ENCODE results near the gene TYROBP. TPM values are rescaled to one million over a fixed set of nuclear protein-coding genes. Genes with fewer than 3 reads are reported as not detected.

The TYROBP gene
- total RNA-seq, 1 donor from 2014 or later = 68.5 TPM

DNA sequence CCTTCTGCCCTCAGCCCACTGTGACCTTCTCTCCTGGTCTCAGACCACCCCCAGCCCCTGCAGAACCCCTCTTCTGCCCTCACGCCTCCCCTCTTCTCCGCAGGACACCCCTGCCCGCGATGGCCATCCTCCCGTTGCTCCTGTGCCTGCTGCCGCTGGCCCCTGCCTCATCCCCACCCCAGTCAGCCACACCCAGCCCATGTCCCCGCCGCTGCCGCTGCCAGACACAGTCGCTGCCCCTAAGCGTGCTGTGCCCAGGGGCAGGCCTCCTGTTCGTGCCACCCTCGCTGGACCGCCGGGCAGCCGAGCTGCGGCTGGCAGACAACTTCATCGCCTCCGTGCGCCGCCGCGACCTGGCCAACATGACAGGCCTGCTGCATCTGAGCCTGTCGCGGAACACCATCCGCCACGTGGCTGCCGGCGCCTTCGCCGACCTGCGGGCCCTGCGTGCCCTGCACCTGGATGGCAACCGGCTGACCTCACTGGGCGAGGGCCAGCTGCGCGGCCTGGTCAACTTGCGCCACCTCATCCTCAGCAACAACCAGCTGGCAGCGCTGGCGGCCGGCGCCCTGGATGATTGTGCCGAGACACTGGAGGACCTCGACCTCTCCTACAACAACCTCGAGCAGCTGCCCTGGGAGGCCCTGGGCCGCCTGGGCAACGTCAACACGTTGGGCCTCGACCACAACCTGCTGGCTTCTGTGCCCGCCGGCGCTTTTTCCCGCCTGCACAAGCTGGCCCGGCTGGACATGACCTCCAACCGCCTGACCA, 31.4 kb upstream of the TYROBP start:
- Histone ChIP-seq H3K9me3 (no peaks in the 10 kb centered on the region), H3K27ac (no peak overlapping the region), H3K36me3 (no peaks in the 10 kb centered on the region), H3K4me3 (no peak overlapping the region), H3K27me3 (no peaks in the 10 kb centered on the region), H3K4me1 (peaks cover 25% of the 10 kb centered on the region)
- no peak for DNase-seq (ENCODE audit: extremely low spot score in 2 of 2)
- TF ChIP-seq CTCF (IDR thresholded peaks at IDR 0.05) (no peak), POLR2AphosphoS5 (IDR thresholded peaks at IDR 0.05; ENCODE audit: insufficient read depth in 1 of 2, low read depth in 1 of 2) (no peak)
- intact Hi-C loops (cut with DNase I) = loop anchor here (10.0 kb wide), 2 partner anchors 165 to 225 kb away; partner anchors contain the start of genes ARHGAP33 and KMT2B

DNA sequence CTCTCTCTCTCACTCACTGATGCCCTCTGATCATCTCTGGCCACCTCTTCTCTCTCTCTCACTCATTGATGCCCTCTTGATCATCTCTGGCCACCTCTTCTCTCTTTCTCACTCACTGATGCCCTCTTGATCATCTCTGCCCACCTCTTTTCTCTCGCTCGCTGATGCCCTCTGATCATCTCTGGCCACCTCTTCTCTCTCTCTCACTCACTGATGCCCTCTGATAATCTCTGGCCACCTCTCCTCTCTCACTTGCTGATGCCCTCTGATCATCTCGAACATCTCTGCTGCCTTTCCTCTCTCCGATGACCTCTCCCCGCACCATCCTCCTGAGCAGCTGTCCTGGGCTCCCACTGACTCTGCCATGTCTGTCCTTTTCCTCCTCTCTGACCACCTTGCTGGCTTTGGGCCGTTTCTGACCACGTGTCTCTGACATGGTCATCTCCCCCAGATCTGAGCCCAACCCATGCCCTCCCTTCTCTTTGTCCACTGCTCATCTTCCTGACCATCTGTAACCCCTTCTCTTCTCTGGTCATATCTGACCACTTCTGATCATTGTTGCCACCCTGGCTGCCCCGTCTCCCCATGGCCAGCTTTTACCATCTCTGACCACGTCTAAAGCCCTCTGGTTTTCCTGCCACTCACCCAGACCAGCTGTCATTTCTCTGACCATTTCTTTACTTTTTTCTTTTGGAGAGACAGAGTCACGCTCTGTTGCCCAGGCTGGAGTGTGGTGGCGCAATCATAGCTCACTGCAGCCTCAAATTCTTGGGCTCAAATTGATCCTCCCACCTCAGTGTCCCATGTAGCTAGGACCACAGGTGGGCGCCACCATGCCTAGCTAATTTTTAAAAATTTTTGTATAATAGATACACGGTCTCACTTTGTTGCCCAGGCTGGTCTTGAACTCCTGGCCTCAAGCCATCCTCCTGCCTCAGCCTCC, 30.5 kb upstream of the TYROBP start:
- peak overlapping the region in 1 of 2 donors; percentile 67 for H3K4me3 ChIP-seq
- intact Hi-C loops (cut with DNase I) = loop anchor here (10.0 kb wide), 2 partner anchors 164 to 224 kb away; partner anchors contain the start of genes ARHGAP33 and KMT2B

GRCh38 chr19:35937345-35938281, 29.5 kb upstream of the TYROBP start:
- Histone ChIP-seq H3K36me3 (no peaks in the 10 kb centered on the region), H3K4me1 (peaks cover 25% of the 10 kb centered on the region), H3K9me3 (no peaks in the 10 kb centered on the region), H3K27ac (peak overlapping the region; percentile 78), H3K27me3 (no peaks in the 10 kb centered on the region), H3K4me3 (peak overlapping the region; percentile 67 to 84)
- intact Hi-C loops (cut with DNase I) = loop anchor here (10.0 kb wide), 2 partner anchors 163 to 223 kb away; partner anchors contain the start of genes ARHGAP33 and KMT2B
- TF ChIP-seq POLR2AphosphoS5 (IDR thresholded peaks at IDR 0.05; ENCODE audit: insufficient read depth in 1 of 2, low read depth in 1 of 2) = no peak
- no peak for TF ChIP-seq POLR2A (IDR thresholded peaks at IDR 0.05)
- TF ChIP-seq CTCF (IDR thresholded peaks at IDR 0.05) = no peak
- no peak for DNase-seq (ENCODE audit: extremely low spot score in 2 of 2)

More for the DNA sequence above, 30.5 kb upstream of the TYROBP start:
- peaks cover 25% of the 10 kb centered on the region for H3K4me1 ChIP-seq
- no peak for TF ChIP-seq CTCF (IDR thresholded peaks at IDR 0.05)
- no peak for TF ChIP-seq POLR2A (IDR thresholded peaks at IDR 0.05)
- no peak for TF ChIP-seq POLR2AphosphoS5 (IDR thresholded peaks at IDR 0.05; ENCODE audit: insufficient read depth in 1 of 2, low read depth in 1 of 2)
- H3K9me3 ChIP-seq = no peaks in the 10 kb centered on the region
- no peaks in the 10 kb centered on the region for H3K36me3 ChIP-seq
- no peak for DNase-seq (ENCODE audit: extremely low spot score in 2 of 2)
- no peak overlapping the region for H3K27ac ChIP-seq
- H3K27me3 ChIP-seq = no peaks in the 10 kb centered on the region

- H3K9me3 ChIP-seq = no peaks in the 10 kb centered on the region
- no peak for TF ChIP-seq CTCF (IDR thresholded peaks at IDR 0.05)
- no peak for TF ChIP-seq POLR2AphosphoS5 (IDR thresholded peaks at IDR 0.05; ENCODE audit: insufficient read depth in 1 of 2, low read depth in 1 of 2)
- intact Hi-C loops (cut with DNase I) = loop anchor here (10.0 kb wide), 2 partner anchors 162 to 222 kb away; partner anchors contain the start of genes ARHGAP33 and KMT2B
- no peaks in the 10 kb centered on the region for H3K27me3 ChIP-seq
- H3K36me3 ChIP-seq = no peaks in the 10 kb centered on the region
- no peak for DNase-seq (ENCODE audit: extremely low spot score in 2 of 2)
- peak overlapping the region; percentile 78 for H3K27ac ChIP-seq
- H3K4me1 ChIP-seq = peaks cover 25% of the 10 kb centered on the region
- peak overlapping the region; percentile 67 to 84 for H3K4me3 ChIP-seq
Observed at GRCh38 chr19:35936738-35937268, 28.7 kb upstream of the TYROBP start.
